Measurements from ENCODE around the gene PDE6D.

PDE6D gene

DNA sequence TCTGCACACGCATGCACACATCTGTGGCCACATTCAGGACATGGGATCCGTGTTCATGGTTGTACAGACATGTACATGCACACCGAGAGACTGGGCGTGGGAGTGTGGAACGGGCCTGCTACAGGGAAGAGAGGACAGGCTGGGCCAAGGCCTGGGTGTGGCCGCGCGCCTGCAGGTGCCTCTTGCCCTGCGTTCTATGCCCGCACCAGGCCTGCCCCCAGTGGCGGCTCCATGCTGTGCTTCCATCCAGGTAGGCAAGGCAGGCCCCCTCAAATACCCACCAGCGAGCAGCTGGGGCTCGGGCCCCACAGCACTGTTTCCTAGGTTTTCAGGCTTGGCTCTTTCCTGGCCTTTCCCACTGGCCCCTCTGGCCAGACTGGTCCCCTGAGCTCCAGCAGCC lies 88.2 kb downstream of the PDE6D start:
- TF ChIP-seq NFIC (IDR thresholded peaks at IDR 0.05) (no peak), EGR1 (IDR thresholded peaks at IDR 0.05) (no peak), ZBTB7A (IDR thresholded peaks at IDR 0.05; ENCODE audit: low read depth) (no peak), EP300 (IDR thresholded peaks at IDR 0.05; ENCODE audit: borderline replicate concordance) (no peak), TEAD4 (IDR thresholded peaks at IDR 0.05) (no peak), TAF1 (IDR thresholded peaks at IDR 0.05; ENCODE audit: low read depth) (no peak), RAD21 (IDR thresholded peaks at IDR 0.05; ENCODE audit: low read depth) (no peak), CEBPB (IDR thresholded peaks at IDR 0.05) (no peak)
- TF ChIP-seq, protein P1, sequence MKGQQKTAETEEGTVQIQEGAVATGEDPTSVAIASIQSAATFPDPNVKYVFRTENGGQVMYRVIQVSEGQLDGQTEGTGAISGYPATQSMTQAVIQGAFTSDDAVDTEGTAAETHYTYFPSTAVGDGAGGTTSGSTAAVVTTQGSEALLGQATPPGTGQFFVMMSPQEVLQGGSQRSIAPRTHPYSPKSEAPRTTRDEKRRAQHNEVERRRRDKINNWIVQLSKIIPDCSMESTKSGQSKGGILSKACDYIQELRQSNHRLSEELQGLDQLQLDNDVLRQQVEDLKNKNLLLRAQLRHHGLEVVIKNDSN (IDR thresholded peaks at IDR 0.05) = no peak
- TF ChIP-seq, protein P2, sequence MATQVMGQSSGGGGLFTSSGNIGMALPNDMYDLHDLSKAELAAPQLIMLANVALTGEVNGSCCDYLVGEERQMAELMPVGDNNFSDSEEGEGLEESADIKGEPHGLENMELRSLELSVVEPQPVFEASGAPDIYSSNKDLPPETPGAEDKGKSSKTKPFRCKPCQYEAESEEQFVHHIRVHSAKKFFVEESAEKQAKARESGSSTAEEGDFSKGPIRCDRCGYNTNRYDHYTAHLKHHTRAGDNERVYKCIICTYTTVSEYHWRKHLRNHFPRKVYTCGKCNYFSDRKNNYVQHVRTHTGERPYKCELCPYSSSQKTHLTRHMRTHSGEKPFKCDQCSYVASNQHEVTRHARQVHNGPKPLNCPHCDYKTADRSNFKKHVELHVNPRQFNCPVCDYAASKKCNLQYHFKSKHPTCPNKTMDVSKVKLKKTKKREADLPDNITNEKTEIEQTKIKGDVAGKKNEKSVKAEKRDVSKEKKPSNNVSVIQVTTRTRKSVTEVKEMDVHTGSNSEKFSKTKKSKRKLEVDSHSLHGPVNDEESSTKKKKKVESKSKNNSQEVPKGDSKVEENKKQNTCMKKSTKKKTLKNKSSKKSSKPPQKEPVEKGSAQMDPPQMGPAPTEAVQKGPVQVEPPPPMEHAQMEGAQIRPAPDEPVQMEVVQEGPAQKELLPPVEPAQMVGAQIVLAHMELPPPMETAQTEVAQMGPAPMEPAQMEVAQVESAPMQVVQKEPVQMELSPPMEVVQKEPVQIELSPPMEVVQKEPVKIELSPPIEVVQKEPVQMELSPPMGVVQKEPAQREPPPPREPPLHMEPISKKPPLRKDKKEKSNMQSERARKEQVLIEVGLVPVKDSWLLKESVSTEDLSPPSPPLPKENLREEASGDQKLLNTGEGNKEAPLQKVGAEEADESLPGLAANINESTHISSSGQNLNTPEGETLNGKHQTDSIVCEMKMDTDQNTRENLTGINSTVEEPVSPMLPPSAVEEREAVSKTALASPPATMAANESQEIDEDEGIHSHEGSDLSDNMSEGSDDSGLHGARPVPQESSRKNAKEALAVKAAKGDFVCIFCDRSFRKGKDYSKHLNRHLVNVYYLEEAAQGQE (IDR thresholded peaks at IDR 0.05; ENCODE audit: low read depth) = no peak

DNA sequence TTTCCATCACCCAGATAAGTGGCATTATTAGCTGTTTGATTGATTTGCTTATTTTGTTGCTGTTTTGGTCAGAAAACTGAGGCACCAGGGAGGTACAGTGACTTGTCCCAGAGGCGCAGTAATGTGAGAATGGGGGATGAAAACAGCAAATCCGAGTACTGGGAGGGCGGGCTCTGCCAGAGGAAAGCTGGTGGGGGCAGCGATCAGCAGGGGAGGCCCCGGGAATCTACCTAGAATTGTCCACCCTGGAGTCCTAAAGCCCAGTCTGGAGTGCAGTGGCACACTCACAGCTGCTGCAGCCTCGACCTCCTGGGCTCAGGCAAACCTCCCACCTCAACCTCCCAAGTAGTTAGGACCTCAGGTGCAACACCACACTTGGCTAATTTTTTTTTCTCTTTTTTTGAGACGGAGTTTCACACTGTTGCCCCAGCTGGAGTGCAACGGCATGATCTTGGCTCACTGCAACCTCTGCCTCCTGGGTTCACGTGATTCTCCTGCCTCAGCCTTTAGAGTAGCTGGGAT lies 89.8 kb downstream of the PDE6D start:
- TF ChIP-seq, protein P1 (IDR thresholded peaks at IDR 0.05) = no peak
- TF ChIP-seq, protein P3, sequence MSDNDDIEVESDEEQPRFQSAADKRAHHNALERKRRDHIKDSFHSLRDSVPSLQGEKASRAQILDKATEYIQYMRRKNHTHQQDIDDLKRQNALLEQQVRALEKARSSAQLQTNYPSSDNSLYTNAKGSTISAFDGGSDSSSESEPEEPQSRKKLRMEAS (IDR thresholded peaks at IDR 0.05) = no peak
- TF ChIP-seq TEAD4 (IDR thresholded peaks at IDR 0.05) (no peak), NFIC (IDR thresholded peaks at IDR 0.05) (no peak), EGR1 (IDR thresholded peaks at IDR 0.05) (no peak), CREB1 (IDR thresholded peaks at IDR 0.05; ENCODE audit: low read depth) (no peak), RAD21 (IDR thresholded peaks at IDR 0.05; ENCODE audit: low read depth) (no peak), FOXM1 (IDR thresholded peaks at IDR 0.05; ENCODE audit: borderline replicate concordance, low read depth) (no peak), CEBPB (IDR thresholded peaks at IDR 0.05) (no peak), TAF1 (IDR thresholded peaks at IDR 0.05; ENCODE audit: low read depth) (no peak), ZBTB7A (IDR thresholded peaks at IDR 0.05; ENCODE audit: low read depth) (no peak), YY1 (IDR thresholded peaks at IDR 0.05; ENCODE audit: low read depth) (no peak), TCF12 (IDR thresholded peaks at IDR 0.05; ENCODE audit: low read depth) (no peak)

DNA sequence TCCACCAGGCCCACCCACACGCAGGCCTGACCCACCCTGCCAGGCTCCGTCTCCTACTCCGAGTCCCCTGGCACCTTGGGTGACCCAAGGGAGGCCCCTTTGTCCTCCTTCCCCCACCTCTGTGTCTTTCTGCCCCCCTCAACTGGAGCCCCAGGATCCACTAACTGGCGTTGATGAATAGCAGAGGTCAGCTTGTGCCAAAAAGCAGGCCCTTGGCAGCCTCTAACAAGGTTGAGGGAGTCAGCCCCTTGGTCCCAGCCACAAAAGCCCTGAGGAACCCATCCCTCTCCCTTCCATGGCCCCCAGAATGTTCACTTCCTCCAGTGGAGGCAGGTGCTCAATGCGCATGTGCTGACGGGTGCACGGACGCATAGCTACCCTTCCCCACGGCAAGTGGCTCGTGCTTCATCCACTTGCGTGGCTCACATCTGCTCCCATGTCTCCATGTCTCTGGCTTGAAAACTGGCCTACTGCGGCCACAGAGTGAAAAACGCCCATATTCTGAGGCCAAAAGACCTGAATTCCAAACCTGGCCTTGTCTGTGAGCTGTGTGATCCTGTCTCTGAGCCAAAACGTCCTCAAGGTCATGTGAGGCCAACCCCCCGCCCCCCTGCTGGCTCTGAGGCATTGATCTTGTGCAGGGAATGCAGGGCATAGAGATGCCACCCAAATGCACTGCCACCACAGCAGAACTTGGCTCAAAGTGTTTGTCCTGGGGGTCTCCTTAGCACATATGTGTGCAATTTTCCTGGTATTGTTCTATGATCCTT lies 91.8 kb downstream of the PDE6D start:
- no peak for TF ChIP-seq TAF1 (IDR thresholded peaks at IDR 0.05; ENCODE audit: low read depth)

DNA sequence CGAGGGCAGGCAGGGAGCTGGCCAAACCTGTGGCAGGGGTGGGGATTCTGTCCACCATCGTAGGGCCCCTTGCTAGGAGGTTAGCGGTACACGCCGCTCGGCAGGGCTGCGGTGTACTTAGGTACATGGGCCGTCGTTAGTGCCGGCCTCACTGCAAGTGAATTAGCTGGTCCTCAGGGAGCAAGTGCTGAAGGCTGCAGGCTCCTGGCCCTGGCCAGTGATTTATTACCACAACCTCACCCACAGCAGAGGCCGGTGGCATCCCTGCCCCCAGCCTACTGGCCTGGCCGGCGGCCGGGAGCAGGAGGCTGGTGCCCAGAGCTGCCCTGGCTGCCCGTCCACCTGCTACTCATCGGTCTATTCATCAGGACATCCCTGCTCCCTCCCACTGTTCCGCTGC lies 92.4 kb downstream of the PDE6D start:
- TF ChIP-seq TEAD4 (IDR thresholded peaks at IDR 0.05) (no peak), CEBPB (IDR thresholded peaks at IDR 0.05) (no peak), RAD21 (IDR thresholded peaks at IDR 0.05; ENCODE audit: low read depth) (no peak), EP300 (IDR thresholded peaks at IDR 0.05; ENCODE audit: borderline replicate concordance) (no peak), CREB1 (IDR thresholded peaks at IDR 0.05; ENCODE audit: low read depth) (no peak), TCF12 (IDR thresholded peaks at IDR 0.05; ENCODE audit: low read depth) (no peak), EGR1 (IDR thresholded peaks at IDR 0.05) (no peak), ZBTB7A (IDR thresholded peaks at IDR 0.05; ENCODE audit: low read depth) (no peak), FOXM1 (IDR thresholded peaks at IDR 0.05; ENCODE audit: borderline replicate concordance, low read depth) (no peak), YY1 (IDR thresholded peaks at IDR 0.05; ENCODE audit: low read depth) (no peak), TAF1 (IDR thresholded peaks at IDR 0.05; ENCODE audit: low read depth) (no peak)

DNA sequence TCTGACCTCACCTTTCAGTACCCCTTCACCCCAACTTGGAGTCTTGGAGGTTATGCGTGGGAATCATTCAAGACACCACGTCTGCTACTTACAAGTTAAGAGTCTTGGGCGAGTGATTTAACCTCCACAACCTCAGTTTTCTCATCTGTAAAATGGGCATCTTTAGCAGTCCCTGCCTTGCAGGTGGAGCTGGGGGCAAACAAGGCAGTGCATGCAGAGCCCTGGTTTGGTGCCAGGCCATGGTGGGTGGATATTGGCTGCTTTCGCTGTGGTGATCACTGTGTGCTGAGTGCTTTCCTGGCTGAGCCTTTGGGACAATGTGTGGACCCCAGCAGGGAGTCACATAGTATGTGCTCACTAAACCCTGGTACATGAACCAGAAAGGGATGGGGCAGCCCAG lies 93.1 kb downstream of the PDE6D start:
- TF ChIP-seq CREB1 (IDR thresholded peaks at IDR 0.05; ENCODE audit: low read depth) (no peak), TAF1 (IDR thresholded peaks at IDR 0.05; ENCODE audit: low read depth) (no peak), EGR1 (IDR thresholded peaks at IDR 0.05) (no peak)

DNA sequence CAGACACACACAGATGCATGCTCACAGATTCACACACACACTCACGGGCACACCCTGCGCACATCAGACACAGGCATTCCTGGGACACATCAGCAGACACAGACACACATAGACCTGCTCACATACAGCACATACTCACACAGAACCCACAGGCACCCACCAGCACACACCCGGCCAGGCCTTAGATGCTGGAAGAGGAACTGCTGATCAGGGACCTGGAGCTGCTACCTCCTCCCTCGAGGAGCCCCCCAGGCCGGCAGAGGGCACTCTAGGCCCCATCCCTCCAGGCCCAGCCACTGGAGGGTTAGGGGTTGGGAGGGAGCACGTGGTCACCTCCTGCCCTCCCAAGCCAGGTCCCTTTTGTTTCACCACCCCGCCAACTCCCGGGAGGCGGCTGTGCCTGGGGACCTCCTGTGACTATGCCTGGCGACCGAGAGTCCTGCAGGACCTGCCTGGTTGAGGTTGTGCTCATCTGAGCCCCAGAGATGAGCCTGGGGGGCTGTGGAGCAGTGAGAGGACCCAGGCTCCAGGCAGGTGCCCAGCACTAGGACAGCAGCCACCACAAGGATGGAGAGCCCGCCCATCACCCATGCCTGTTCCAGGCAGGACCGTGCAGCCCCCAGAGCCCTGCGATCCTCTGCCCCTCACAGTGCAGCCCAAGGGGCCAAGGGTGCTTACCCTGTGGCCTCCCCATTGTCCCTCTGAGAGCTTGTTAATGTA lies 93.8 kb downstream of the PDE6D start:
- TF ChIP-seq, protein P1 (IDR thresholded peaks at IDR 0.05) = peak; percentile 86
- TF ChIP-seq CREB1 (IDR thresholded peaks at IDR 0.05; ENCODE audit: low read depth) (no peak), RAD21 (IDR thresholded peaks at IDR 0.05; ENCODE audit: low read depth) (peak; percentile 60), ZBTB7A (IDR thresholded peaks at IDR 0.05; ENCODE audit: low read depth) (no peak)
- TF ChIP-seq, protein P3 (IDR thresholded peaks at IDR 0.05) = peak; percentile 58

Data from Ishikawa (cell line).